Measurements from ENCODE around the gene TRIM25.

- TF ChIP-seq, protein P1, sequence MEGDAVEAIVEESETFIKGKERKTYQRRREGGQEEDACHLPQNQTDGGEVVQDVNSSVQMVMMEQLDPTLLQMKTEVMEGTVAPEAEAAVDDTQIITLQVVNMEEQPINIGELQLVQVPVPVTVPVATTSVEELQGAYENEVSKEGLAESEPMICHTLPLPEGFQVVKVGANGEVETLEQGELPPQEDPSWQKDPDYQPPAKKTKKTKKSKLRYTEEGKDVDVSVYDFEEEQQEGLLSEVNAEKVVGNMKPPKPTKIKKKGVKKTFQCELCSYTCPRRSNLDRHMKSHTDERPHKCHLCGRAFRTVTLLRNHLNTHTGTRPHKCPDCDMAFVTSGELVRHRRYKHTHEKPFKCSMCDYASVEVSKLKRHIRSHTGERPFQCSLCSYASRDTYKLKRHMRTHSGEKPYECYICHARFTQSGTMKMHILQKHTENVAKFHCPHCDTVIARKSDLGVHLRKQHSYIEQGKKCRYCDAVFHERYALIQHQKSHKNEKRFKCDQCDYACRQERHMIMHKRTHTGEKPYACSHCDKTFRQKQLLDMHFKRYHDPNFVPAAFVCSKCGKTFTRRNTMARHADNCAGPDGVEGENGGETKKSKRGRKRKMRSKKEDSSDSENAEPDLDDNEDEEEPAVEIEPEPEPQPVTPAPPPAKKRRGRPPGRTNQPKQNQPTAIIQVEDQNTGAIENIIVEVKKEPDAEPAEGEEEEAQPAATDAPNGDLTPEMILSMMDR (IDR thresholded peaks at IDR 0.05; ENCODE audit: borderline replicate concordance, extremely low read depth, low read length, poor library complexity, severe bottlenecking): no peak
- TF ChIP-seq EZH2 (IDR thresholded peaks at IDR 0.05; ENCODE audit: borderline replicate concordance, low read depth, low read length, severe bottlenecking): no peak
Measured at GRCh38 chr17:56896217-56896967, 17.5 kb downstream of the TRIM25 start.

All from DND-41 (cell line).